ENCODE data around the gene BEND4.

DNA sequence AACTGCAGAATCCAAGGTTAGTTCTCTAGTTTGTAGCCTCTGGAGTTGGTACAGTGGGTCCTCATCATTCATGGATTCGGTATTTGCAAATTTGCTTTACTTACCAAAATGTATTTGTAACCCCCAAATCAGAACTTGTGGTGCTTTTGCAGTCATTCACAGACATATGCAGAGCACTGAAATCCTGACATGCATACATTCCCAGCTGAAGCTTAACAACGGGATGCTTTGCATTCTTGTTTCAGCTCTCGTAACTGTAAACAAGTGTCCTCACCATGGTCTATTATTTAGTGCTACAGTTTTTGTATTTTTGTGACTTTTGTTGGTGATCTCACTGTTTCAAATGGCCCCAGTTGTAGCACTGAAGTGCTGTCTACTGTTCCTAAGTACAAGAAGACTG lies 16.1 kb downstream of the BEND4 start:
- TF ChIP-seq, protein P1, sequence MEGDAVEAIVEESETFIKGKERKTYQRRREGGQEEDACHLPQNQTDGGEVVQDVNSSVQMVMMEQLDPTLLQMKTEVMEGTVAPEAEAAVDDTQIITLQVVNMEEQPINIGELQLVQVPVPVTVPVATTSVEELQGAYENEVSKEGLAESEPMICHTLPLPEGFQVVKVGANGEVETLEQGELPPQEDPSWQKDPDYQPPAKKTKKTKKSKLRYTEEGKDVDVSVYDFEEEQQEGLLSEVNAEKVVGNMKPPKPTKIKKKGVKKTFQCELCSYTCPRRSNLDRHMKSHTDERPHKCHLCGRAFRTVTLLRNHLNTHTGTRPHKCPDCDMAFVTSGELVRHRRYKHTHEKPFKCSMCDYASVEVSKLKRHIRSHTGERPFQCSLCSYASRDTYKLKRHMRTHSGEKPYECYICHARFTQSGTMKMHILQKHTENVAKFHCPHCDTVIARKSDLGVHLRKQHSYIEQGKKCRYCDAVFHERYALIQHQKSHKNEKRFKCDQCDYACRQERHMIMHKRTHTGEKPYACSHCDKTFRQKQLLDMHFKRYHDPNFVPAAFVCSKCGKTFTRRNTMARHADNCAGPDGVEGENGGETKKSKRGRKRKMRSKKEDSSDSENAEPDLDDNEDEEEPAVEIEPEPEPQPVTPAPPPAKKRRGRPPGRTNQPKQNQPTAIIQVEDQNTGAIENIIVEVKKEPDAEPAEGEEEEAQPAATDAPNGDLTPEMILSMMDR (IDR thresholded peaks at IDR 0.05): no peak
- no peak for TF ChIP-seq POLR2A (IDR thresholded peaks at IDR 0.05)
